HepG2 (cell line): ENCODE results near the gene JOSD1. TPM values are rescaled to one million over a fixed set of nuclear protein-coding genes. Genes with fewer than 3 reads are reported as not detected.

Source experiments
- AGO1 ChIP-seq: fragments of 200-400 bp; formaldehyde crosslinking; IDR thresholded peaks from 2 replicates; pipeline ENCODE4 v1.6.1; 2017; ENCODE audit warnings: mild to moderate bottlenecking, low read depth, low read length, moderate library complexity; ENCODE audit not compliant: poor library complexity, severe bottlenecking
- AKAP8 ChIP-seq: sonication (generic); formaldehyde crosslinking; IDR thresholded peaks from 2 replicates; pipeline ENCODE4 v1.5.1; 2020; ENCODE audit warnings: mild to moderate bottlenecking, missing genetic modification reagents
- BCLAF1 ChIP-seq: fragments of 450-650 bp; IDR thresholded peaks from 2 replicates; pipeline ENCODE4 v1.6.1; 2017; ENCODE audit warnings: mild to moderate bottlenecking
- CSRNP2 ChIP-seq: sonication (generic); formaldehyde crosslinking; conservative IDR thresholded peaks from 2 replicates; pipeline ENCODE4 v1.8.0; 2022; ENCODE audit warnings: low read depth, missing genetic modification reagents
- DNMT3B ChIP-seq: conservative IDR thresholded peaks from 2 replicates; pipeline ENCODE4 v1.6.1; 2016; ENCODE audit warnings: missing biosample characterization, control low read depth
- E2F2 ChIP-seq: sonication (generic); formaldehyde crosslinking; IDR thresholded peaks from 2 replicates; pipeline ENCODE4 v1.4.0; 2020; ENCODE audit warnings: missing genetic modification reagents, borderline replicate concordance
- GMEB2 ChIP-seq: IDR thresholded peaks from 2 replicates; pipeline ENCODE4 v1.6.1; 2016; ENCODE audit warnings: missing biosample characterization, missing genetic modification reagents, low read depth
- HINFP ChIP-seq: sonication (generic); formaldehyde crosslinking; IDR thresholded peaks from 2 replicates; pipeline ENCODE4 v1.4.0; 2020; ENCODE audit warnings: low read depth, mild to moderate bottlenecking, missing genetic modification reagents
- NFRKB ChIP-seq: fragments of 450-650 bp; IDR thresholded peaks from 2 replicates; pipeline ENCODE4 v1.6.1; 2017
- PAF1 ChIP-seq: IDR thresholded peaks from 2 replicates; pipeline ENCODE4 v1.6.1; 2016; ENCODE audit warnings: missing genetic modification reagents, missing compliant biosample characterization
- PHF8 ChIP-seq: sonication (generic); formaldehyde crosslinking; IDR thresholded peaks from 2 replicates; pipeline ENCODE4 v1.5.0; 2020; ENCODE audit warnings: missing genetic modification reagents
- SMAD3 ChIP-seq: sonication (generic); formaldehyde crosslinking; IDR thresholded peaks from 2 replicates; pipeline ENCODE4 v1.4.0; 2020; ENCODE audit warnings: missing genetic modification reagents
- SMYD3 ChIP-seq: sonication (generic); formaldehyde crosslinking; IDR thresholded peaks from 2 replicates; pipeline ENCODE4 v1.8.1; 2023; ENCODE audit warnings: mild to moderate bottlenecking, missing genetic modification reagents
- TFDP1 ChIP-seq: IDR thresholded peaks from 2 replicates; pipeline ENCODE4 v1.6.1; 2016; ENCODE audit warnings: missing compliant biosample characterization, missing genetic modification reagents, borderline replicate concordance
- ZFP36 ChIP-seq: fragments of 150-350 bp; IDR thresholded peaks from 2 replicates; pipeline ENCODE4 v1.6.1; 2018; ENCODE audit warnings: borderline replicate concordance, low read length, low read depth; ENCODE audit not compliant: partially characterized antibody
- ZNF143 ChIP-seq: sonication (generic); formaldehyde crosslinking; IDR thresholded peaks from 2 replicates; pipeline ENCODE4 v1.4.0; 2020; ENCODE audit warnings: missing genetic modification reagents
- ZNF350 ChIP-seq: sonication (generic); formaldehyde crosslinking; IDR thresholded peaks from 2 replicates; pipeline ENCODE4 v1.4.0; 2020; ENCODE audit warnings: mild to moderate bottlenecking, low read depth, missing genetic modification reagents, borderline replicate concordance
- ZNF549 ChIP-seq: sonication (generic); formaldehyde crosslinking; IDR thresholded peaks from 2 replicates; pipeline ENCODE4 v1.5.0; 2020; ENCODE audit warnings: missing genetic modification reagents
- ZNF580 ChIP-seq: IDR thresholded peaks from 2 replicates; pipeline ENCODE4 v1.6.1; 2016; ENCODE audit warnings: low read depth, borderline replicate concordance
- polyA plus RNA-seq, 8 experiments: library from polyadenylated mRNA; depleted of rRNA in 3 of 8; stranded (reverse) in 7 of 8; unstranded in 1 of 8; fragments of >200 nt; fragmentation: Illumina TruSeq in 4 of 8; extraction: Trizol in 4 of 8; gene quantifications; 2 replicates each; pipeline versions ENCODE4 v1.2.1 to v1.2.3, GENCODE V29; 2011 to 2016; ENCODE audit warnings: low read depth in 4 of 8, missing spikeins in 1 of 8, mixed read lengths in 1 of 8; ENCODE audit not compliant: insufficient read depth in 1 of 8
- total RNA-seq, 5 experiments: library from RNA; depleted of rRNA; stranded (reverse); fragments of >200 nt; fragmentation: Illumina TruSeq; extraction: Trizol; gene quantifications; 2 replicates each; pipeline ENCODE4 v1.2.3, GENCODE V29; 2016; ENCODE audit warnings: low read depth in 1 of 5

JOSD1 gene
- total and polyA plus RNA-seq, 2 of the 13 experiments (the other 11 are each of a cell fraction or from before 2014, with no cell fraction given): 31.7 to 38.4 TPM

- TF ChIP-seq GMEB2: no peak
- 0 out of 2 replicates have a peak, but pooled peaks have one; percentile 16 for TF ChIP-seq E2F2 (CRISPR knock-in tag)
- TF ChIP-seq CSRNP2 (CRISPR knock-in tag): no peak
- no peak for TF ChIP-seq ZFP36
- no peak for TF ChIP-seq ZNF580
- TF ChIP-seq HINFP: no peak
- no peak for TF ChIP-seq AGO1
- no peak for TF ChIP-seq ZNF143 (CRISPR knock-in tag)
- no peak for TF ChIP-seq SMYD3 (CRISPR knock-in tag)
- no peak for TF ChIP-seq DNMT3B
- TF ChIP-seq TFDP1: no peak; the same call in 1 of the 2 replicates
- TF ChIP-seq SMAD3 (CRISPR knock-in tag): no peak
- TF ChIP-seq AKAP8 (CRISPR knock-in tag): no peak
- no peak for TF ChIP-seq ZNF549 (CRISPR knock-in tag)
- TF ChIP-seq ZNF350 (CRISPR knock-in tag): no peak
- no peak for TF ChIP-seq BCLAF1
- TF ChIP-seq PHF8 (CRISPR knock-in tag): peak; percentile 52
- TF ChIP-seq NFRKB: no peak
- no peak for TF ChIP-seq PAF1 (CRISPR knock-in tag)
Measured at GRCh38 chr22:38706101-38706900, 5.6 kb upstream of the JOSD1 start (continued).
